HepG2 (cell line): ENCODE measurements around the gene CEBPA. TPM values are rescaled to one million over a fixed set of nuclear protein-coding genes. Genes with fewer than 3 reads are reported as not detected.

ENCODE experiments used
- KAT2B ChIP-seq: fragments of 150-350 bp; IDR thresholded peaks from 2 replicates; pipeline ENCODE4 v1.6.1; 2014; ENCODE audit warnings: low read depth, low read length, borderline replicate concordance
- KLF6 ChIP-seq: IDR thresholded peaks from 2 replicates; pipeline ENCODE4 v1.8.0; 2016; ENCODE audit warnings: missing biosample characterization, missing genetic modification reagents
- MAFK ChIP-seq, 2 experiments: IDR thresholded peaks in 1 of 2; conservative IDR thresholded peaks in 1 of 2; 2 replicates each; pipeline ENCODE4 v1.6.1; 2011; ENCODE audit warnings: improper control_type of control experiment in 2 of 2, low read length in 2 of 2
- PRMT3 ChIP-seq: sonication (generic); formaldehyde crosslinking; IDR thresholded peaks from 2 replicates; pipeline ENCODE4 v1.8.1; 2022; ENCODE audit warnings: low read depth, mild to moderate bottlenecking, moderate library complexity, missing genetic modification reagents, borderline replicate concordance
- SAP130 ChIP-seq: IDR thresholded peaks from 2 replicates; pipeline ENCODE4 v1.6.1; 2016; ENCODE audit warnings: low read depth
- U2AF1 ChIP-seq: fragments of 200-400 bp; formaldehyde crosslinking; optimal IDR thresholded peaks from 2 replicates; pipeline ENCODE3; 2017; ENCODE audit warnings: mild to moderate bottlenecking, low read depth, low read length
- ZBTB7A ChIP-seq: sonication (generic); formaldehyde crosslinking; IDR thresholded peaks from 2 replicates; pipeline ENCODE4 v1.8.0; 2022; ENCODE audit warnings: mild to moderate bottlenecking, missing genetic modification reagents
- ZNF280B ChIP-seq: sonication (generic); formaldehyde crosslinking; IDR thresholded peaks from 2 replicates; pipeline ENCODE4 v1.5.0; 2020; ENCODE audit warnings: missing genetic modification reagents, mild to moderate bottlenecking, borderline replicate concordance
- ZNF331 ChIP-seq: sonication (generic); formaldehyde crosslinking; IDR thresholded peaks from 2 replicates; pipeline ENCODE4 v1.4.0; 2020; ENCODE audit warnings: missing genetic modification reagents
- ZSCAN22 ChIP-seq: sonication (generic); formaldehyde crosslinking; IDR thresholded peaks from 2 replicates; pipeline ENCODE4 v1.4.0; 2020; ENCODE audit warnings: mild to moderate bottlenecking, missing genetic modification reagents
- ZSCAN25 ChIP-seq: sonication (generic); formaldehyde crosslinking; IDR thresholded peaks from 2 replicates; pipeline ENCODE4 v1.8.0; 2022; ENCODE audit warnings: mild to moderate bottlenecking, missing genetic modification reagents
- polyA plus RNA-seq, 8 experiments: library from polyadenylated mRNA; depleted of rRNA in 3 of 8; stranded (reverse) in 7 of 8; unstranded in 1 of 8; fragments of >200 nt; fragmentation: Illumina TruSeq in 4 of 8; extraction: Trizol in 4 of 8; gene quantifications; 2 replicates each; pipeline versions ENCODE4 v1.2.1 to v1.2.3, GENCODE V29; 2011 to 2016; ENCODE audit warnings: low read depth in 4 of 8, missing spikeins in 1 of 8, mixed read lengths in 1 of 8; ENCODE audit not compliant: insufficient read depth in 1 of 8
- total RNA-seq, 5 experiments: library from RNA; depleted of rRNA; stranded (reverse); fragments of >200 nt; fragmentation: Illumina TruSeq; extraction: Trizol; gene quantifications; 2 replicates each; pipeline ENCODE4 v1.2.3, GENCODE V29; 2016; ENCODE audit warnings: low read depth in 1 of 5
- TF ChIP-seq, protein P1 (sequence below): sonication (generic); formaldehyde crosslinking; IDR thresholded peaks from 2 replicates; pipeline ENCODE4 v1.4.0; 2020; ENCODE audit warnings: missing genetic modification reagents
- TF ChIP-seq, protein P2 (sequence below): IDR thresholded peaks from 2 replicates; pipeline ENCODE4 v1.6.1; 2016; ENCODE audit warnings: missing compliant biosample characterization, missing genetic modification reagents, borderline replicate concordance
- TF ChIP-seq, protein P3 (sequence below): sonication (generic); formaldehyde crosslinking; IDR thresholded peaks from 2 replicates; pipeline ENCODE4 v1.5.1; 2020; ENCODE audit warnings: mild to moderate bottlenecking, missing genetic modification reagents, moderate library complexity

The CEBPA gene
- total and polyA plus RNA-seq, 2 of the 13 experiments (the other 11 are each of a cell fraction or from before 2014, with no cell fraction given) = 24.8 to 103 TPM

GRCh38 chr19:33300009-33300893 is 2.1 kb downstream of the CEBPA start (continued):
- peak; percentile 46; the same call in 1 of the 2 replicates for TF ChIP-seq SAP130 (CRISPR knock-in tag)
- 0 out of 2 replicates have a peak, but pooled peaks have one; percentile 26 for TF ChIP-seq ZNF280B
- TF ChIP-seq, protein P1, sequence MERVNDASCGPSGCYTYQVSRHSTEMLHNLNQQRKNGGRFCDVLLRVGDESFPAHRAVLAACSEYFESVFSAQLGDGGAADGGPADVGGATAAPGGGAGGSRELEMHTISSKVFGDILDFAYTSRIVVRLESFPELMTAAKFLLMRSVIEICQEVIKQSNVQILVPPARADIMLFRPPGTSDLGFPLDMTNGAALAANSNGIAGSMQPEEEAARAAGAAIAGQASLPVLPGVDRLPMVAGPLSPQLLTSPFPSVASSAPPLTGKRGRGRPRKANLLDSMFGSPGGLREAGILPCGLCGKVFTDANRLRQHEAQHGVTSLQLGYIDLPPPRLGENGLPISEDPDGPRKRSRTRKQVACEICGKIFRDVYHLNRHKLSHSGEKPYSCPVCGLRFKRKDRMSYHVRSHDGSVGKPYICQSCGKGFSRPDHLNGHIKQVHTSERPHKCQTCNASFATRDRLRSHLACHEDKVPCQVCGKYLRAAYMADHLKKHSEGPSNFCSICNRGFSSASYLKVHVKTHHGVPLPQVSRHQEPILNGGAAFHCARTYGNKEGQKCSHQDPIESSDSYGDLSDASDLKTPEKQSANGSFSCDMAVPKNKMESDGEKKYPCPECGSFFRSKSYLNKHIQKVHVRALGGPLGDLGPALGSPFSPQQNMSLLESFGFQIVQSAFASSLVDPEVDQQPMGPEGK (CRISPR knock-in tag) = peak; percentile 86
- TF ChIP-seq ZSCAN22 (CRISPR knock-in tag) = no peak
- TF ChIP-seq KAT2B = no peak
- TF ChIP-seq PRMT3 (CRISPR knock-in tag) = no peak
- no peak for TF ChIP-seq ZSCAN25 (CRISPR knock-in tag)
- TF ChIP-seq ZNF331 (CRISPR knock-in tag) = 0 out of 2 replicates have a peak, but pooled peaks have one; percentile 12
- TF ChIP-seq, protein P2, sequence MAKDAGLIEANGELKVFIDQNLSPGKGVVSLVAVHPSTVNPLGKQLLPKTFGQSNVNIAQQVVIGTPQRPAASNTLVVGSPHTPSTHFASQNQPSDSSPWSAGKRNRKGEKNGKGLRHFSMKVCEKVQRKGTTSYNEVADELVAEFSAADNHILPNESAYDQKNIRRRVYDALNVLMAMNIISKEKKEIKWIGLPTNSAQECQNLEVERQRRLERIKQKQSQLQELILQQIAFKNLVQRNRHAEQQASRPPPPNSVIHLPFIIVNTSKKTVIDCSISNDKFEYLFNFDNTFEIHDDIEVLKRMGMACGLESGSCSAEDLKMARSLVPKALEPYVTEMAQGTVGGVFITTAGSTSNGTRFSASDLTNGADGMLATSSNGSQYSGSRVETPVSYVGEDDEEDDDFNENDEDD (CRISPR knock-in tag) = no peak
- TF ChIP-seq, protein P3, sequence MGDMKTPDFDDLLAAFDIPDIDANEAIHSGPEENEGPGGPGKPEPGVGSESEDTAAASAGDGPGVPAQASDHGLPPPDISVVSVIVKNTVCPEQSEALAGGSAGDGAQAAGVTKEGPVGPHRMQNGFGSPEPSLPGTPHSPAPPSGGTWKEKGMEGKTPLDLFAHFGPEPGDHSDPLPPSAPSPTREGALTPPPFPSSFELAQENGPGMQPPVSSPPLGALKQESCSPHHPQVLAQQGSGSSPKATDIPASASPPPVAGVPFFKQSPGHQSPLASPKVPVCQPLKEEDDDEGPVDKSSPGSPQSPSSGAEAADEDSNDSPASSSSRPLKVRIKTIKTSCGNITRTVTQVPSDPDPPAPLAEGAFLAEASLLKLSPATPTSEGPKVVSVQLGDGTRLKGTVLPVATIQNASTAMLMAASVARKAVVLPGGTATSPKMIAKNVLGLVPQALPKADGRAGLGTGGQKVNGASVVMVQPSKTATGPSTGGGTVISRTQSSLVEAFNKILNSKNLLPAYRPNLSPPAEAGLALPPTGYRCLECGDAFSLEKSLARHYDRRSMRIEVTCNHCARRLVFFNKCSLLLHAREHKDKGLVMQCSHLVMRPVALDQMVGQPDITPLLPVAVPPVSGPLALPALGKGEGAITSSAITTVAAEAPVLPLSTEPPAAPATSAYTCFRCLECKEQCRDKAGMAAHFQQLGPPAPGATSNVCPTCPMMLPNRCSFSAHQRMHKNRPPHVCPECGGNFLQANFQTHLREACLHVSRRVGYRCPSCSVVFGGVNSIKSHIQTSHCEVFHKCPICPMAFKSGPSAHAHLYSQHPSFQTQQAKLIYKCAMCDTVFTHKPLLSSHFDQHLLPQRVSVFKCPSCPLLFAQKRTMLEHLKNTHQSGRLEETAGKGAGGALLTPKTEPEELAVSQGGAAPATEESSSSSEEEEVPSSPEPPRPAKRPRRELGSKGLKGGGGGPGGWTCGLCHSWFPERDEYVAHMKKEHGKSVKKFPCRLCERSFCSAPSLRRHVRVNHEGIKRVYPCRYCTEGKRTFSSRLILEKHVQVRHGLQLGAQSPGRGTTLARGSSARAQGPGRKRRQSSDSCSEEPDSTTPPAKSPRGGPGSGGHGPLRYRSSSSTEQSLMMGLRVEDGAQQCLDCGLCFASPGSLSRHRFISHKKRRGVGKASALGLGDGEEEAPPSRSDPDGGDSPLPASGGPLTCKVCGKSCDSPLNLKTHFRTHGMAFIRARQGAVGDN (CRISPR knock-in tag) = peak; percentile 8
- TF ChIP-seq MAFK (conservative IDR thresholded peaks at IDR 0.05 in 1 of 2, IDR thresholded peaks at IDR 0.05 in 1 of 2; ENCODE audit: low read length in 2 of 2) = 0 out of 4 replicates have a peak, but pooled peaks of 1 of the 2 experiments have one; percentile 19
- TF ChIP-seq ZBTB7A (CRISPR knock-in tag) = peak; percentile 13; the same call in 1 of the 2 replicates
- no peak for TF ChIP-seq KLF6 (CRISPR knock-in tag)
- TF ChIP-seq U2AF1 = peak; percentile 40
